Gastrocnemius medialis (tissue), 4 donors: ENCODE data around the gene KEAP1. TPM values are rescaled to one million over a fixed set of nuclear protein-coding genes. Genes with fewer than 3 reads are reported as not detected.
A peak's percentile ranks its signal among the peaks of the same experiment; 100 is the strongest.
"Not testable (repeated sequence)": the region's sequence is repeated elsewhere in the genome, so short reads cannot be mapped to it uniquely, and the experiment has no call there.

Experiments used
- ATAC-seq, 2 donors: fragments of 150-250 bp; one replicate each; pipeline ENCODE4 v1.9.1; 2016
- DNase-seq, 2 donors: peaks; one replicate each; pipeline ENCODE4 v3.0.0-alpha.2; 2019
- H3K27ac ChIP-seq, 4 donors: fragments of 200-600 bp; sonication (generic); 1 replicate in 1 of 4; 2 replicates in 3 of 4; pipeline ENCODE4 v1.5.1; 2016 to 2018; ENCODE audit warnings: mild to moderate bottlenecking in 2 of 4, moderate library complexity in 1 of 4
- H3K27me3 ChIP-seq, 3 donors: fragments of 200-600 bp; sonication (generic) in 2 of 3; 1 replicate in 1 of 3; 2 replicates in 2 of 3; pipeline versions ENCODE4 v1.5.1 to v1.6.0; 2016 to 2019; ENCODE audit warnings: mild to moderate bottlenecking in 1 of 3, moderate library complexity in 1 of 3
- H3K36me3 ChIP-seq, 2 donors: fragments of 200-600 bp; sonication (generic) in 1 of 2; one replicate each; pipeline ENCODE4 v1.5.1; 2017 to 2018
- H3K4me1 ChIP-seq, 2 donors: fragments of 200-600 bp; sonication (generic) in 1 of 2; one replicate each; pipeline ENCODE4 v1.5.1; 2016 to 2017; ENCODE audit warnings: mild to moderate bottlenecking in 2 of 2
- H3K4me3 ChIP-seq, 4 donors: fragments of 200-600 bp; sonication (generic) in 3 of 4; 1 replicate in 1 of 4; 2 replicates in 3 of 4; pipeline ENCODE4 v1.5.1; 2016 to 2019; ENCODE audit warnings: mild to moderate bottlenecking in 2 of 4
- H3K9me3 ChIP-seq, 3 donors: fragments of 200-600 bp; sonication (generic) in 2 of 3; 1 replicate in 1 of 3; 2 replicates in 2 of 3; pipeline ENCODE4 v1.5.1; 2016 to 2019
- POLR2A ChIP-seq, 2 donors: fragments of 450-650 bp; IDR thresholded peaks; one replicate each; pipeline ENCODE4 v1.6.1; 2017; ENCODE audit warnings: antibody characterized with exemption in 2 of 2, mild to moderate bottlenecking in 2 of 2, moderate library complexity in 2 of 2
- in situ Hi-C, 4 donors: fragments of 200-750 bp; cut with MboI; loops; one replicate each; pipeline versions ENCODE4 v1.15.0 to v1.8.0; 2017; ENCODE audit warnings: low sequenced_read_pairs in 4 of 4
- intact Hi-C: fragments of 100-400 bp; cut with DNase I; formaldehyde crosslinking; loops from one replicate; pipeline ENCODE4 v1.15.1; 2023; ENCODE audit warnings: low total_unique reads
- total RNA-seq, 4 donors: library from RNA; depleted of rRNA; stranded (reverse); fragments of >200 nt; gene quantifications; one replicate each; pipeline versions ENCODE4 v1.1.0 to v1.2.3, GENCODE V29; 2016
- TF ChIP-seq, protein P1 (sequence below), 5 experiments: fragments of 450-650 bp in 3 of 5; fragments of 200-600 bp in 2 of 5; sonication (generic) in 2 of 5; IDR thresholded peaks in 4 of 5; conservative IDR thresholded peaks in 1 of 5; 1 replicate in 4 of 5; 2 replicates in 1 of 5; pipeline ENCODE4 v1.5.1; 2016 to 2019; ENCODE audit warnings: antibody characterized with exemption in 5 of 5, mild to moderate bottlenecking in 3 of 5, moderate library complexity in 3 of 5

The KEAP1 gene
- total RNA-seq, 4 donors from 2014 or later: 189 to 336 (median 228) TPM

GRCh38 chr19:10471909-10472308, 31.2 kb downstream of the KEAP1 start:
- intact Hi-C loops: no loop called here
- Histone ChIP-seq H3K4me1 (no peaks in the 10 kb centered on the region), H3K27ac (no peak overlapping the region), H3K9me3 (no peaks in the 10 kb centered on the region), H3K27me3 (no peaks in the 10 kb centered on the region), H3K36me3 (peaks cover 0 to 7% of the 10 kb centered on the region in 2 donors), H3K4me3 (no peak overlapping the region)
- DNase-seq (no peak), ATAC-seq (no peak)
- TF ChIP-seq, protein P1, sequence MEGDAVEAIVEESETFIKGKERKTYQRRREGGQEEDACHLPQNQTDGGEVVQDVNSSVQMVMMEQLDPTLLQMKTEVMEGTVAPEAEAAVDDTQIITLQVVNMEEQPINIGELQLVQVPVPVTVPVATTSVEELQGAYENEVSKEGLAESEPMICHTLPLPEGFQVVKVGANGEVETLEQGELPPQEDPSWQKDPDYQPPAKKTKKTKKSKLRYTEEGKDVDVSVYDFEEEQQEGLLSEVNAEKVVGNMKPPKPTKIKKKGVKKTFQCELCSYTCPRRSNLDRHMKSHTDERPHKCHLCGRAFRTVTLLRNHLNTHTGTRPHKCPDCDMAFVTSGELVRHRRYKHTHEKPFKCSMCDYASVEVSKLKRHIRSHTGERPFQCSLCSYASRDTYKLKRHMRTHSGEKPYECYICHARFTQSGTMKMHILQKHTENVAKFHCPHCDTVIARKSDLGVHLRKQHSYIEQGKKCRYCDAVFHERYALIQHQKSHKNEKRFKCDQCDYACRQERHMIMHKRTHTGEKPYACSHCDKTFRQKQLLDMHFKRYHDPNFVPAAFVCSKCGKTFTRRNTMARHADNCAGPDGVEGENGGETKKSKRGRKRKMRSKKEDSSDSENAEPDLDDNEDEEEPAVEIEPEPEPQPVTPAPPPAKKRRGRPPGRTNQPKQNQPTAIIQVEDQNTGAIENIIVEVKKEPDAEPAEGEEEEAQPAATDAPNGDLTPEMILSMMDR (IDR thresholded peaks at IDR 0.05 in 4 of 5, conservative IDR thresholded peaks at IDR 0.05 in 1 of 5): peak in 1 of 5 experiments; percentile 27
- no peak for TF ChIP-seq POLR2A (IDR thresholded peaks at IDR 0.05)
- in situ Hi-C loops: loop anchor here in 1 of 4 donors (10.0 kb wide), 1 partner anchor 57 kb away; no protein-coding TSS in a partner anchor

GRCh38 chr19:10468133-10468532, 35.0 kb downstream of the KEAP1 start:
- Histone ChIP-seq H3K9me3 (no peaks in the 10 kb centered on the region), H3K4me1 (no peaks in the 10 kb centered on the region), H3K36me3 (peaks cover 0 to 21% of the 10 kb centered on the region in 2 donors), H3K27me3 (no peaks in the 10 kb centered on the region), H3K27ac (no peak overlapping the region), H3K4me3 (no peak overlapping the region)
- TF ChIP-seq, protein P1 (IDR thresholded peaks at IDR 0.05 in 4 of 5, conservative IDR thresholded peaks at IDR 0.05 in 1 of 5): no peak
- TF ChIP-seq POLR2A (IDR thresholded peaks at IDR 0.05): no peak
- intact Hi-C loops: no loop called here
- no peak for DNase-seq
- ATAC-seq: no peak
- in situ Hi-C loops: no loop called here

DNA sequence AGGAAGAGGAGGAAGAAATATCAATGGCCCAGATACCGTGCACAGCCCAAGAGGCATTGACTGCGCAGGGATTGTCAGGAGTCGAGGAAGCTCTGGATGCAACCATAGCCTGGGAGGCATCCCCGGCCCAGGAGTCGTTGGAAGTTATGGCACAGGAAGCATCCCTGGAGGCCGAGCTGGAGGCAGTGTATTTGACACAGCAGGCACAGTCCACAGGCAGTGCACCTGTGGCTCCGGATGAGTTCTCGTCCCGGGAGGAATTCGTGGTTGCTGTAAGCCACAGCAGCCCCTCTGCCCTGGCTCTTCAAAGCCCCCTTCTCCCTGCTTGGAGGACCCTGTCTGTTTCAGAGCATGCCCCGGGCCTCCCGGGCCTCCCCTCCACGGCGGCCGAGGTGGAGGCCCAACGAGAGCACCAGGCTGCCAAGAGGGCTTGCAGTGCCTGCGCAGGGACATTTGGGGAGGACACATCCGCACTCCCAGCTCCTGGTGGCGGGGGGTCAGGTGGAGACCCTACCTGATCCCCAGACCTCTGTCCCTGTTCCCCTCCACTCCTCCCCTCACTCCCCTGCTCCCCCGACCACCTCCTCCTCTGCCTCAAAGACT, 36.0 kb downstream of the KEAP1 start:
- in situ Hi-C loops: no loop called here
- peaks cover 0 to 21% of the 10 kb centered on the region in 2 donors for H3K36me3 ChIP-seq
- H3K27me3 ChIP-seq: no peaks in the 10 kb centered on the region
- no peak overlapping the region for H3K4me3 ChIP-seq
- intact Hi-C loops: no loop called here
- ATAC-seq (no peak), DNase-seq (no peak)
- H3K9me3 ChIP-seq: no peaks in the 10 kb centered on the region
- TF ChIP-seq POLR2A (IDR thresholded peaks at IDR 0.05): no peak
- TF ChIP-seq, protein P1 (IDR thresholded peaks at IDR 0.05 in 4 of 5, conservative IDR thresholded peaks at IDR 0.05 in 1 of 5): no peak
- H3K27ac ChIP-seq: no peak overlapping the region
- H3K4me1 ChIP-seq: no peaks in the 10 kb centered on the region

GRCh38 chr19:10464456-10464855, 38.7 kb downstream of the KEAP1 start:
- peaks cover 4 to 6% of the 10 kb centered on the region in 2 donors for H3K4me1 ChIP-seq
- DNase-seq (no peak), ATAC-seq (no peak)
- TF ChIP-seq POLR2A (IDR thresholded peaks at IDR 0.05): no peak
- TF ChIP-seq, protein P1 (IDR thresholded peaks at IDR 0.05 in 4 of 5, conservative IDR thresholded peaks at IDR 0.05 in 1 of 5): no peak
- in situ Hi-C loops: no loop called here
- no peaks in the 10 kb centered on the region for H3K9me3 ChIP-seq
- H3K27me3 ChIP-seq: no peaks in the 10 kb centered on the region
- intact Hi-C loops: no loop called here
- H3K27ac ChIP-seq: no peak overlapping the region
- H3K4me3 ChIP-seq: no peak overlapping the region
- peaks cover 0 to 21% of the 10 kb centered on the region in 2 donors for H3K36me3 ChIP-seq

DNA sequence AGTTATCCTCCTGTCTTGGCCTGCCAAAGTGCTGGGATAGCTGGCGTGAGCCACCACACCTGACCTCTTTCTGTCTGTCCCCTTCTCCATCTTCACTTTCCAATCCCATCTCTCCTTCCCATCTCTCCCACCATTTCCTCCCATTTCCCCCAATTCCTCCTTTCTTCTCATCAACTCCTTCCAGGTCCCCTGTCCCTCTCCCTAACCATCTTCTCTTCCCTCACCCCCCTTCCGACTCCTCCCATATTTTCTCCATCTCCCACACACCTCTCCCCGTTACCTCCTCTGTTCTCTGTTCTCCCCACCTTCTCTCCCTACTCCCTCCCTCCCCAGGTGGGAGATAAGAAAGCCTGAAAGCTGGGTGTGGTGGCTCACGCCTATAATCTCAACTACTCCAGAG, 40.6 kb downstream of the KEAP1 start:
- Histone ChIP-seq H3K4me3 (no peak overlapping the region), H3K36me3 (peaks cover 0 to 20% of the 10 kb centered on the region in 2 donors), H3K27ac (no peak overlapping the region), H3K4me1 (peaks cover 4 to 6% of the 10 kb centered on the region in 2 donors), H3K9me3 (no peaks in the 10 kb centered on the region), H3K27me3 (no peaks in the 10 kb centered on the region)
- ATAC-seq: no peak
- no peak for DNase-seq
- intact Hi-C loops: no loop called here
- in situ Hi-C loops: no loop called here
- TF ChIP-seq, protein P1 (IDR thresholded peaks at IDR 0.05 in 4 of 5, conservative IDR thresholded peaks at IDR 0.05 in 1 of 5): no peak
- no peak for TF ChIP-seq POLR2A (IDR thresholded peaks at IDR 0.05)

DNA sequence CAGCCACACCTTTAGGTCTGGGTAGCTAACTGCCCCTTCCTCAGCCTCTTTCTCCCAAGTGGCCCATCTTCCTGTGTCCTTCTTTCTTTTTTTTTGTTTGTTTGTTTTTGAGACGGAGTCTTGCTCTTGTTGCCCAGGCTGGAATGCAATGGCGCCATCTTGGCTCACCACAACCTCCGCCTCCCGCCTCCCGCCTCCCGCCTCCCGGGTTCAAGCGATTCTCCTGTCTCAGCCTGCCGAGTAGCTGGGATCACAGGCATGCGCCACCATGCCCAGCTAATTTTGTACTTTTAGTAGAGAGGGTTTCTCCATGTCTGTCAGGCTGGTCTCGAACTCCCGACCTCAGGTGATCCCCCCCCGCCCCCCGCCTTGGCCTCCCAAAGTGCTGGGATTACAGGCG, 41.1 kb downstream of the KEAP1 start:
- H3K4me1 ChIP-seq, ATAC-seq, intact Hi-C loops, H3K4me3 ChIP-seq, in situ Hi-C loops, DNase-seq, H3K9me3 ChIP-seq, H3K27me3 ChIP-seq: not testable (repeated sequence)
- Histone ChIP-seq H3K27ac (peak overlapping the region; percentile 54 to 79 (median 78)), H3K36me3 (peaks cover 0 to 15% of the 10 kb centered on the region in 2 donors)
